ENCODE data around the gene DYRK3.

DNA sequence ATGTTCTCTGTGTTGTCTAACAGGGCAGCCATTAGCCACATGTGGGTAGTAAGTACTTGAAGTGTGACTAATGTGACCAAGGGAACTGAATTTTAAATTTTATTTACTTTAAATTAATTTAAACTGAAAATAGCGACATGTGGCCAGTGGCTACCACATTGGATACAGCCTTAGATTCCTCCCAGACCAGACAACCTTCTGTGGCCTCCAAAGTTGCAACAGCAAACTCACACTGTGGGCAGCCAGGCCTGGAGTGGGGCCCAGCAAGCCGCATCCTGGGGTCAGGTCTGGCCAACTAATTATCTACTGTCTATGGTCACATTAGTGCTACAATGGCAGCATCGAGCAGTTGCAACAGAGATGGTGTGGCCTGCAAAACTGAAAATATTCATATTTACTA, 34.8 kb upstream of the DYRK3 start:
- TF ChIP-seq, protein P1, sequence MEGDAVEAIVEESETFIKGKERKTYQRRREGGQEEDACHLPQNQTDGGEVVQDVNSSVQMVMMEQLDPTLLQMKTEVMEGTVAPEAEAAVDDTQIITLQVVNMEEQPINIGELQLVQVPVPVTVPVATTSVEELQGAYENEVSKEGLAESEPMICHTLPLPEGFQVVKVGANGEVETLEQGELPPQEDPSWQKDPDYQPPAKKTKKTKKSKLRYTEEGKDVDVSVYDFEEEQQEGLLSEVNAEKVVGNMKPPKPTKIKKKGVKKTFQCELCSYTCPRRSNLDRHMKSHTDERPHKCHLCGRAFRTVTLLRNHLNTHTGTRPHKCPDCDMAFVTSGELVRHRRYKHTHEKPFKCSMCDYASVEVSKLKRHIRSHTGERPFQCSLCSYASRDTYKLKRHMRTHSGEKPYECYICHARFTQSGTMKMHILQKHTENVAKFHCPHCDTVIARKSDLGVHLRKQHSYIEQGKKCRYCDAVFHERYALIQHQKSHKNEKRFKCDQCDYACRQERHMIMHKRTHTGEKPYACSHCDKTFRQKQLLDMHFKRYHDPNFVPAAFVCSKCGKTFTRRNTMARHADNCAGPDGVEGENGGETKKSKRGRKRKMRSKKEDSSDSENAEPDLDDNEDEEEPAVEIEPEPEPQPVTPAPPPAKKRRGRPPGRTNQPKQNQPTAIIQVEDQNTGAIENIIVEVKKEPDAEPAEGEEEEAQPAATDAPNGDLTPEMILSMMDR (IDR thresholded peaks at IDR 0.05): no peak
- TF ChIP-seq POLR2A (IDR thresholded peaks at IDR 0.05): no peak
- TF ChIP-seq POLR2AphosphoS5 (IDR thresholded peaks at IDR 0.05): no peak
- TF ChIP-seq EP300 (IDR thresholded peaks at IDR 0.05): no peak
